PC-9 (cell line): ENCODE measurements around the gene MBD5.

Source experiments
- EZH2 ChIP-seq: fragments of 200-600 bp; sonication (generic); IDR thresholded peaks from 2 replicates; pipeline ENCODE4 v1.8.0; 2017; ENCODE audit warnings: antibody characterized with exemption, low read depth
- TF ChIP-seq, protein P1 (sequence below): fragments of 200-600 bp; sonication (generic); conservative IDR thresholded peaks from 2 replicates; pipeline ENCODE4 v1.6.1; 2017; ENCODE audit warnings: mixed run types, antibody characterized with exemption, mild to moderate bottlenecking, moderate library complexity

DNA sequence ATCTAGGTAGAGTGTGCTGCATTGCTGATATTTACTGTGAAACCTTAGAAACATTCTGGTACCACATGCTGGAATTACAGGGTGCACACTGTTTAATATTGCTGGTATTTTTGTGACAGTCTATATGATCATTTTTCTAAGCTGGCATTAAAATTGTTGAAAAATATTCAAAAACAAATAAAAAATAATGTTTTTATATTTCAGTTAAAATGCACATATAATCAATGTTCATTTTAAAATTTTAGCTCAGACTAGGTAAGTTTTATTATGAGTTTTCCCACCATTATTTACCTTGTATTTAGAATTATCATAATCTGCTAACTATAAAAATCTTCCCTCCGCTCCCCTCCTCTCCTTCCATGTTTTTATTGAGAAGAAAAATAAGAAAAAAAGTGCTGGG, 339.8 kb downstream of the MBD5 start:
- TF ChIP-seq, protein P1, sequence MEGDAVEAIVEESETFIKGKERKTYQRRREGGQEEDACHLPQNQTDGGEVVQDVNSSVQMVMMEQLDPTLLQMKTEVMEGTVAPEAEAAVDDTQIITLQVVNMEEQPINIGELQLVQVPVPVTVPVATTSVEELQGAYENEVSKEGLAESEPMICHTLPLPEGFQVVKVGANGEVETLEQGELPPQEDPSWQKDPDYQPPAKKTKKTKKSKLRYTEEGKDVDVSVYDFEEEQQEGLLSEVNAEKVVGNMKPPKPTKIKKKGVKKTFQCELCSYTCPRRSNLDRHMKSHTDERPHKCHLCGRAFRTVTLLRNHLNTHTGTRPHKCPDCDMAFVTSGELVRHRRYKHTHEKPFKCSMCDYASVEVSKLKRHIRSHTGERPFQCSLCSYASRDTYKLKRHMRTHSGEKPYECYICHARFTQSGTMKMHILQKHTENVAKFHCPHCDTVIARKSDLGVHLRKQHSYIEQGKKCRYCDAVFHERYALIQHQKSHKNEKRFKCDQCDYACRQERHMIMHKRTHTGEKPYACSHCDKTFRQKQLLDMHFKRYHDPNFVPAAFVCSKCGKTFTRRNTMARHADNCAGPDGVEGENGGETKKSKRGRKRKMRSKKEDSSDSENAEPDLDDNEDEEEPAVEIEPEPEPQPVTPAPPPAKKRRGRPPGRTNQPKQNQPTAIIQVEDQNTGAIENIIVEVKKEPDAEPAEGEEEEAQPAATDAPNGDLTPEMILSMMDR, result no peak
- no peak for TF ChIP-seq EZH2
